ENCODE measurements around the gene EGR2.
"Not testable (repeated sequence)": the region's sequence is repeated elsewhere in the genome, so short reads cannot be mapped to it uniquely, and the experiment has no call there.

EGR2 gene

GRCh38 chr10:62792261-62792660, 23.9 kb downstream of the EGR2 start:
- no peak for DNase-seq

GRCh38 chr10:62790571-62790970, 25.6 kb downstream of the EGR2 start:
- no peak for DNase-seq

GRCh38 chr10:62790019-62790555, 26.1 kb downstream of the EGR2 start:
- DNase-seq, result no peak

GRCh38 chr10:62788861-62789467, 27.2 kb downstream of the EGR2 start:
- DNase-seq, result peak; percentile 51

- not testable (repeated sequence) for DNase-seq
Measured at GRCh38 chr10:62788285-62788684, 27.9 kb downstream of the EGR2 start.

GRCh38 chr10:62784537-62784936, 31.6 kb downstream of the EGR2 start:
- not testable (repeated sequence) for DNase-seq

GRCh38 chr10:62779487-62780248, 36.5 kb downstream of the EGR2 start:
- DNase-seq, result peak; percentile 22

- DNase-seq, result no peak
Measured at GRCh38 chr10:62778125-62778524, 38.0 kb downstream of the EGR2 start.

- DNase-seq, result peak; percentile 66
Measured at GRCh38 chr10:62772186-62772974, 43.8 kb downstream of the EGR2 start.

- peak; percentile 7 for DNase-seq
Measured at GRCh38 chr10:62769574-62770242, 46.5 kb downstream of the EGR2 start.

- no peak for DNase-seq
Measured at GRCh38 chr10:62766386-62766785, 49.8 kb downstream of the EGR2 start.

GRCh38 chr10:62765726-62766125, 50.4 kb downstream of the EGR2 start:
- DNase-seq, result no peak

- no peak for DNase-seq
Measured at GRCh38 chr10:62764011-62764410, 52.2 kb downstream of the EGR2 start.

GRCh38 chr10:62763155-62763554, 53.0 kb downstream of the EGR2 start:
- no peak for DNase-seq

Data from fibroblast of upper back skin (primary cell).